GM12878 (cell line): ENCODE results near the gene ANP32B.

Experiments used
- CEBPZ ChIP-seq: fragments of 150-350 bp; IDR thresholded peaks from 2 replicates; pipeline ENCODE4 v1.6.1; 2016; ENCODE audit warnings: low read depth, low read length
- EP300 ChIP-seq, 2 experiments: fragments of 150-350 bp in 1 of 2; IDR thresholded peaks; 2 replicates each; pipeline ENCODE4 v1.6.1; 2011 to 2012; ENCODE audit warnings: low read depth in 2 of 2, low read length in 2 of 2, borderline replicate concordance in 1 of 2, improper control_type of control experiment in 1 of 2, inconsistent platforms in 1 of 2; ENCODE audit not compliant: control insufficient read depth in 1 of 2
- FOXM1 ChIP-seq: IDR thresholded peaks from 2 replicates; pipeline ENCODE4 v1.6.1; 2012; ENCODE audit warnings: low read depth, mild to moderate bottlenecking, inconsistent platforms, low read length, moderate library complexity
- POLR2A ChIP-seq: IDR thresholded peaks from 2 replicates; pipeline ENCODE4 v1.6.1; 2011; ENCODE audit warnings: low read depth, mild to moderate bottlenecking, low read length
- RBBP5 ChIP-seq: fragments of 200-600 bp; sonication (generic); conservative IDR thresholded peaks from 2 replicates; pipeline ENCODE4 v1.6.1; 2016
- REST ChIP-seq: IDR thresholded peaks from 2 replicates; pipeline ENCODE4 v1.6.1; 2012; ENCODE audit warnings: mild to moderate bottlenecking, low read depth, low read length
- SIX5 ChIP-seq: IDR thresholded peaks from 2 replicates; pipeline ENCODE4 v1.6.1; 2011; ENCODE audit warnings: mild to moderate bottlenecking, low read depth, low read length, moderate library complexity; ENCODE audit not compliant: severe bottlenecking
- TF ChIP-seq, protein P1 (sequence below), 3 experiments: IDR thresholded peaks in 2 of 3; conservative IDR thresholded peaks in 1 of 3; 2 replicates each; pipeline ENCODE4 v1.5.1; 2011; ENCODE audit warnings: low read depth in 3 of 3, low read length in 3 of 3, mild to moderate bottlenecking in 3 of 3, control low read depth in 2 of 3, moderate library complexity in 2 of 3, inconsistent platforms in 1 of 3, mixed read lengths in 1 of 3; ENCODE audit not compliant: control insufficient read depth in 2 of 3, insufficient read depth in 1 of 3; ENCODE audit errors: extremely low read depth in 1 of 3
- TF ChIP-seq, protein P2 (sequence below): IDR thresholded peaks from 2 replicates; pipeline ENCODE4 v1.6.1; 2012; ENCODE audit warnings: low read length, inconsistent platforms
- TF ChIP-seq, protein P3 (sequence below): fragments of 450-650 bp; IDR thresholded peaks from 2 replicates; pipeline ENCODE4 v1.6.1; 2017; ENCODE audit warnings: mild to moderate bottlenecking, moderate library complexity

DNA sequence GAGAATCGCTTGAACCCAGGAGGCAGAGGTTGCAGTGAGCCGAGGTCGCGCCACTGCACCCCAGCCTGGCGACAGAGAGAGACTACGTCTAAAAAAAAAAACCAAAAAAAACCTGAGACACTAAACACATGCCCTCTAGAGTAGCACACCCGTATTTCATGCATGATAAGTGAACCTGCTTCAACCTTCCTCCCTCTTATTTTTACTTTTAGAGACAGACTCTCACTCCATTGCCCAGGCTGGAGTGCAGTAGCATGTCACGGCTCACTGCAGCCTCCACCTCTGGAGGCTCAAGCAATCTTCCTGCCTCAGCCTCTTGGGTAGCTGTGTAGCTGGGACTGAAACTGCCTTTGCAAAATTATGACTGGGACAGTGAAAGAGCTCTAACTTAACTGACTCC lies 55.8 kb downstream of the ANP32B start:
- TF ChIP-seq, protein P1, sequence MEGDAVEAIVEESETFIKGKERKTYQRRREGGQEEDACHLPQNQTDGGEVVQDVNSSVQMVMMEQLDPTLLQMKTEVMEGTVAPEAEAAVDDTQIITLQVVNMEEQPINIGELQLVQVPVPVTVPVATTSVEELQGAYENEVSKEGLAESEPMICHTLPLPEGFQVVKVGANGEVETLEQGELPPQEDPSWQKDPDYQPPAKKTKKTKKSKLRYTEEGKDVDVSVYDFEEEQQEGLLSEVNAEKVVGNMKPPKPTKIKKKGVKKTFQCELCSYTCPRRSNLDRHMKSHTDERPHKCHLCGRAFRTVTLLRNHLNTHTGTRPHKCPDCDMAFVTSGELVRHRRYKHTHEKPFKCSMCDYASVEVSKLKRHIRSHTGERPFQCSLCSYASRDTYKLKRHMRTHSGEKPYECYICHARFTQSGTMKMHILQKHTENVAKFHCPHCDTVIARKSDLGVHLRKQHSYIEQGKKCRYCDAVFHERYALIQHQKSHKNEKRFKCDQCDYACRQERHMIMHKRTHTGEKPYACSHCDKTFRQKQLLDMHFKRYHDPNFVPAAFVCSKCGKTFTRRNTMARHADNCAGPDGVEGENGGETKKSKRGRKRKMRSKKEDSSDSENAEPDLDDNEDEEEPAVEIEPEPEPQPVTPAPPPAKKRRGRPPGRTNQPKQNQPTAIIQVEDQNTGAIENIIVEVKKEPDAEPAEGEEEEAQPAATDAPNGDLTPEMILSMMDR (IDR thresholded peaks at IDR 0.05 in 2 of 3, conservative IDR thresholded peaks at IDR 0.05 in 1 of 3; ENCODE audit: control insufficient read depth in 2 of 3, extremely low read depth in 1 of 3, insufficient read depth in 1 of 3, low read depth in 3 of 3, low read length in 3 of 3) = peak in 2 of 3 experiments; percentile 5 to 24; a peak in 1 of 6 replicates
- TF ChIP-seq REST (no peak), EP300 (IDR thresholded peaks at IDR 0.05; ENCODE audit: borderline replicate concordance in 1 of 2, control insufficient read depth in 1 of 2, low read depth in 2 of 2, low read length in 2 of 2) (no peak), SIX5 (no peak), POLR2A (no peak), FOXM1 (no peak), RBBP5 (no peak), CEBPZ (no peak)
- TF ChIP-seq, protein P2, sequence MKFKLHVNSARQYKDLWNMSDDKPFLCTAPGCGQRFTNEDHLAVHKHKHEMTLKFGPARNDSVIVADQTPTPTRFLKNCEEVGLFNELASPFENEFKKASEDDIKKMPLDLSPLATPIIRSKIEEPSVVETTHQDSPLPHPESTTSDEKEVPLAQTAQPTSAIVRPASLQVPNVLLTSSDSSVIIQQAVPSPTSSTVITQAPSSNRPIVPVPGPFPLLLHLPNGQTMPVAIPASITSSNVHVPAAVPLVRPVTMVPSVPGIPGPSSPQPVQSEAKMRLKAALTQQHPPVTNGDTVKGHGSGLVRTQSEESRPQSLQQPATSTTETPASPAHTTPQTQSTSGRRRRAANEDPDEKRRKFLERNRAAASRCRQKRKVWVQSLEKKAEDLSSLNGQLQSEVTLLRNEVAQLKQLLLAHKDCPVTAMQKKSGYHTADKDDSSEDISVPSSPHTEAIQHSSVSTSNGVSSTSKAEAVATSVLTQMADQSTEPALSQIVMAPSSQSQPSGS = no peak
- TF ChIP-seq, protein P3, sequence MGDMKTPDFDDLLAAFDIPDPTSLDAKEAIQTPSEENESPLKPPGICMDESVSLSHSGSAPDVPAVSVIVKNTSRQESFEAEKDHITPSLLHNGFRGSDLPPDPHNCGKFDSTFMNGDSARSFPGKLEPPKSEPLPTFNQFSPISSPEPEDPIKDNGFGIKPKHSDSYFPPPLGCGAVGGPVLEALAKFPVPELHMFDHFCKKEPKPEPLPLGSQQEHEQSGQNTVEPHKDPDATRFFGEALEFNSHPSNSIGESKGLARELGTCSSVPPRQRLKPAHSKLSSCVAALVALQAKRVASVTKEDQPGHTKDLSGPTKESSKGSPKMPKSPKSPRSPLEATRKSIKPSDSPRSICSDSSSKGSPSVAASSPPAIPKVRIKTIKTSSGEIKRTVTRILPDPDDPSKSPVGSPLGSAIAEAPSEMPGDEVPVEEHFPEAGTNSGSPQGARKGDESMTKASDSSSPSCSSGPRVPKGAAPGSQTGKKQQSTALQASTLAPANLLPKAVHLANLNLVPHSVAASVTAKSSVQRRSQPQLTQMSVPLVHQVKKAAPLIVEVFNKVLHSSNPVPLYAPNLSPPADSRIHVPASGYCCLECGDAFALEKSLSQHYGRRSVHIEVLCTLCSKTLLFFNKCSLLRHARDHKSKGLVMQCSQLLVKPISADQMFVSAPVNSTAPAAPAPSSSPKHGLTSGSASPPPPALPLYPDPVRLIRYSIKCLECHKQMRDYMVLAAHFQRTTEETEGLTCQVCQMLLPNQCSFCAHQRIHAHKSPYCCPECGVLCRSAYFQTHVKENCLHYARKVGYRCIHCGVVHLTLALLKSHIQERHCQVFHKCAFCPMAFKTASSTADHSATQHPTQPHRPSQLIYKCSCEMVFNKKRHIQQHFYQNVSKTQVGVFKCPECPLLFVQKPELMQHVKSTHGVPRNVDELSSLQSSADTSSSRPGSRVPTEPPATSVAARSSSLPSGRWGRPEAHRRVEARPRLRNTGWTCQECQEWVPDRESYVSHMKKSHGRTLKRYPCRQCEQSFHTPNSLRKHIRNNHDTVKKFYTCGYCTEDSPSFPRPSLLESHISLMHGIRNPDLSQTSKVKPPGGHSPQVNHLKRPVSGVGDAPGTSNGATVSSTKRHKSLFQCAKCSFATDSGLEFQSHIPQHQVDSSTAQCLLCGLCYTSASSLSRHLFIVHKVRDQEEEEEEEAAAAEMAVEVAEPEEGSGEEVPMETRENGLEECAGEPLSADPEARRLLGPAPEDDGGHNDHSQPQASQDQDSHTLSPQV = no peak
